ENCODE measurements around the gene CENPV. TPM values are rescaled to one million over a fixed set of nuclear protein-coding genes. Genes with fewer than 3 reads are reported as not detected.
A peak's percentile ranks its signal among the peaks of the same experiment; 100 is the strongest.

Gene CENPV
- total RNA-seq, 4 donors from 2014 or later = 18.3 to 39.4 (median 28.5) TPM

GRCh38 chr17:16342979-16343378 lies 10.3 kb downstream of the CENPV start:
- Histone ChIP-seq H3K27ac (peak overlapping the region; percentile 21 to 74 (median 56)), H3K4me3 (no peak overlapping the region), H3K9me3 (no peaks in the 10 kb centered on the region), H3K36me3 (peaks cover 0 to 20% of the 10 kb centered on the region in 2 donors), H3K4me1 (peaks cover 0 to 3% of the 10 kb centered on the region in 2 donors), H3K27me3 (no peaks in the 10 kb centered on the region)
- ATAC-seq (peak; percentile 98), DNase-seq (peak; percentile 69 to 79)
- intact Hi-C loops (cut with DNase I; ENCODE audit: low total_unique reads) = no loop called here
- no peak for TF ChIP-seq CTCF (IDR thresholded peaks at IDR 0.05 in 4 of 5, conservative IDR thresholded peaks at IDR 0.05 in 1 of 5)
- TF ChIP-seq POLR2A (IDR thresholded peaks at IDR 0.05) = no peak
- in situ Hi-C loops (cut with MboI; ENCODE audit: low sequenced_read_pairs in 4 of 4) = no loop called here

GRCh38 chr17:16339959-16340358 lies 13.3 kb downstream of the CENPV start:
- Histone ChIP-seq H3K36me3 (peaks cover 0 to 15% of the 10 kb centered on the region in 2 donors), H3K27ac (no peak overlapping the region), H3K9me3 (no peaks in the 10 kb centered on the region), H3K4me1 (peaks cover 0 to 3% of the 10 kb centered on the region in 2 donors), H3K4me3 (no peak overlapping the region), H3K27me3 (no peaks in the 10 kb centered on the region)
- in situ Hi-C loops (cut with MboI; ENCODE audit: low sequenced_read_pairs in 4 of 4) (no loop called here), intact Hi-C loops (cut with DNase I; ENCODE audit: low total_unique reads) (no loop called here)
- ATAC-seq (no peak), DNase-seq (no peak)
- TF ChIP-seq CTCF (IDR thresholded peaks at IDR 0.05 in 4 of 5, conservative IDR thresholded peaks at IDR 0.05 in 1 of 5) = no peak
- TF ChIP-seq POLR2A (IDR thresholded peaks at IDR 0.05) = no peak

GRCh38 chr17:16339402-16339801 lies 13.9 kb downstream of the CENPV start:
- no peak for DNase-seq
- H3K9me3 ChIP-seq = no peaks in the 10 kb centered on the region
- H3K27ac ChIP-seq = no peak overlapping the region
- no peaks in the 10 kb centered on the region for H3K27me3 ChIP-seq
- H3K4me3 ChIP-seq = no peak overlapping the region
- H3K36me3 ChIP-seq = peaks cover 0 to 14% of the 10 kb centered on the region in 2 donors
- H3K4me1 ChIP-seq = peaks cover 0 to 3% of the 10 kb centered on the region in 2 donors
- in situ Hi-C loops (cut with MboI; ENCODE audit: low sequenced_read_pairs in 4 of 4) (no loop called here), intact Hi-C loops (cut with DNase I; ENCODE audit: low total_unique reads) (no loop called here)
- TF ChIP-seq CTCF (IDR thresholded peaks at IDR 0.05 in 4 of 5, conservative IDR thresholded peaks at IDR 0.05 in 1 of 5) (no peak), POLR2A (IDR thresholded peaks at IDR 0.05) (no peak)
- no peak for ATAC-seq

- intact Hi-C loops (cut with DNase I; ENCODE audit: low total_unique reads) (no loop called here), in situ Hi-C loops (cut with MboI; ENCODE audit: low sequenced_read_pairs in 4 of 4) (no loop called here)
- no peak for ATAC-seq
- DNase-seq = no peak
- H3K27me3 ChIP-seq = no peaks in the 10 kb centered on the region
- TF ChIP-seq POLR2A (IDR thresholded peaks at IDR 0.05) (no peak), CTCF (IDR thresholded peaks at IDR 0.05 in 4 of 5, conservative IDR thresholded peaks at IDR 0.05 in 1 of 5) (no peak)
- H3K36me3 ChIP-seq = peaks cover 0 to 4% of the 10 kb centered on the region in 2 donors
- H3K4me1 ChIP-seq = peaks cover 0 to 3% of the 10 kb centered on the region in 2 donors
- no peaks in the 10 kb centered on the region for H3K9me3 ChIP-seq
- no peak overlapping the region for H3K27ac ChIP-seq
- H3K4me3 ChIP-seq = no peak overlapping the region
Measured at GRCh38 chr17:16338391-16338790, 14.9 kb downstream of the CENPV start.

All from gastrocnemius medialis (tissue), 4 donors.